ENCODE measurements around the gene DCST1. TPM values are rescaled to one million over a fixed set of nuclear protein-coding genes. Genes with fewer than 3 reads are reported as not detected.

The DCST1 gene
- polyA plus RNA-seq, 3 donors: 0.05 TPM; not detected in 2

GRCh38 chr1:155064832-155065429 is 31.3 kb downstream of the DCST1 start:
- Mint-ChIP-seq H3K27ac (peak overlapping the region in 1 of 7 donors; percentile 75), H3K4me3 (peak overlapping the region in 1 of 2 donors; percentile 87), H3K9me3 (peaks cover 0 to 2% (median 0%) of the 10 kb centered on the region in 7 donors), H3K36me3 (peaks cover 43 to 54% of the 10 kb centered on the region in 2 donors), H3K27me3 (ENCODE audit: low read depth in 3 of 3) (peaks cover 6 to 12% (median 11%) of the 10 kb centered on the region in 3 donors), H3K4me1 (peaks cover 33% of the 10 kb centered on the region)
- Histone ChIP-seq H3K4me1 (ENCODE audit: control insufficient read depth in 1 of 2, insufficient read depth in 2 of 2, low read length in 2 of 2) (peaks cover 26 to 45% of the 10 kb centered on the region in 2 donors), H3K4me2 (replicated peaks; ENCODE audit: extremely low read depth, low read length, poor library complexity, severe bottlenecking) (peak overlapping the region; percentile 97), H3K9ac (ENCODE audit: insufficient read depth, low read length, poor library complexity, severe bottlenecking) (no peak overlapping the region), H3K79me2 (ENCODE audit: insufficient read depth, low read length) (peaks cover 7% of the 10 kb centered on the region), H2AFZ (ENCODE audit: insufficient read depth, low read depth, low read length, poor library complexity, severe bottlenecking) (no peak overlapping the region), H4K20me1 (ENCODE audit: insufficient read depth, low read length) (peaks cover 68% of the 10 kb centered on the region), H3K4me3 (replicated peaks in 1 of 3; ENCODE audit: low read depth in 2 of 3, low read length in 3 of 3) (no peak overlapping the region), H3K9me3 (replicated peaks in 1 of 2; ENCODE audit: control insufficient read depth in 1 of 2, insufficient read depth in 1 of 2, low read length in 2 of 2) (no peaks in the 10 kb centered on the region), H3K27ac (ENCODE audit: low read depth in 1 of 2, low read length in 2 of 2) (no peak overlapping the region), H3K36me3 (replicated peaks in 1 of 2; ENCODE audit: control insufficient read depth in 1 of 2, insufficient read depth in 2 of 2, low read length in 2 of 2) (peaks cover 14 to 47% of the 10 kb centered on the region in 2 donors), H3K27me3 (ENCODE audit: control insufficient read depth in 2 of 2, insufficient read depth in 2 of 2, low read length in 2 of 2) (peaks cover 0 to 5% of the 10 kb centered on the region in 2 donors)
- TF ChIP-seq CTCF (IDR thresholded peaks at IDR 0.05): no peak
- 83% methylated on average over 1 of the region's 5 CpGs for WGBS (ENCODE audit: insufficient coverage)
- intact Hi-C loops (cut with micrococcal nuclease): loop anchor here (5.0 kb wide), 2 partner anchors 63 to 93 kb away; partner anchors contain the start of genes CKS1B (in 1 of the 2), SHC1 (in 1 of the 2) and ZBTB7B (in 1 of the 2)
- DNase-seq: no peak

- H3K36me3 ChIP-seq (replicated peaks in 1 of 2; ENCODE audit: control insufficient read depth in 1 of 2, insufficient read depth in 2 of 2, low read length in 2 of 2): peaks cover 5 to 32% of the 10 kb centered on the region in 2 donors
- peaks cover 0 to 2% (median 0%) of the 10 kb centered on the region in 7 donors for H3K9me3 Mint-ChIP-seq
- no peak overlapping the region for H3K9ac ChIP-seq (ENCODE audit: insufficient read depth, low read length, poor library complexity, severe bottlenecking)
- intact Hi-C loops (cut with micrococcal nuclease): no loop called here
- H3K27me3 Mint-ChIP-seq (ENCODE audit: low read depth in 3 of 3): peaks cover 6 to 20% (median 13%) of the 10 kb centered on the region in 3 donors
- no peak overlapping the region for H3K27ac ChIP-seq (ENCODE audit: low read depth in 1 of 2, low read length in 2 of 2)
- no peak for DNase-seq
- peaks cover 54% of the 10 kb centered on the region for H4K20me1 ChIP-seq (ENCODE audit: insufficient read depth, low read length)
- no peak overlapping the region for H3K4me3 ChIP-seq (replicated peaks in 1 of 3; ENCODE audit: low read depth in 2 of 3, low read length in 3 of 3)
- peaks cover 0 to 8% of the 10 kb centered on the region in 2 donors for H3K27me3 ChIP-seq (ENCODE audit: control insufficient read depth in 2 of 2, insufficient read depth in 2 of 2, low read length in 2 of 2)
- no peak overlapping the region for H3K4me3 Mint-ChIP-seq
- H3K36me3 Mint-ChIP-seq: peaks cover 34 to 41% of the 10 kb centered on the region in 2 donors
- no peak overlapping the region for H2AFZ ChIP-seq (ENCODE audit: insufficient read depth, low read depth, low read length, poor library complexity, severe bottlenecking)
- no peaks in the 10 kb centered on the region for H3K9me3 ChIP-seq (replicated peaks in 1 of 2; ENCODE audit: control insufficient read depth in 1 of 2, insufficient read depth in 1 of 2, low read length in 2 of 2)
- 99% methylated on average over 6 of the region's 8 CpGs for WGBS (ENCODE audit: insufficient coverage)
- H3K4me1 Mint-ChIP-seq: peaks cover 36% of the 10 kb centered on the region
- H3K4me2 ChIP-seq (replicated peaks; ENCODE audit: extremely low read depth, low read length, poor library complexity, severe bottlenecking): no peak overlapping the region
- no peak overlapping the region for H3K27ac Mint-ChIP-seq
- H3K79me2 ChIP-seq (ENCODE audit: insufficient read depth, low read length): peaks cover 7% of the 10 kb centered on the region
- TF ChIP-seq CTCF (IDR thresholded peaks at IDR 0.05): no peak
- H3K4me1 ChIP-seq (ENCODE audit: control insufficient read depth in 1 of 2, insufficient read depth in 2 of 2, low read length in 2 of 2): peaks cover 41 to 56% of the 10 kb centered on the region in 2 donors
Observed at GRCh38 chr1:155066777-155067176, 33.2 kb downstream of the DCST1 start.

Measured in CD14-positive monocyte (primary cell).